GM12874 (cell line): Measurements from ENCODE around the gene ENTPD1.

Experiments
- TF ChIP-seq, protein P1 (sequence below): IDR thresholded peaks from 2 replicates; pipeline ENCODE4 v1.5.1; 2011; ENCODE audit warnings: low read depth, mild to moderate bottlenecking, control low read depth, low read length, moderate library complexity; ENCODE audit not compliant: insufficient read depth

The ENTPD1 gene

DNA sequence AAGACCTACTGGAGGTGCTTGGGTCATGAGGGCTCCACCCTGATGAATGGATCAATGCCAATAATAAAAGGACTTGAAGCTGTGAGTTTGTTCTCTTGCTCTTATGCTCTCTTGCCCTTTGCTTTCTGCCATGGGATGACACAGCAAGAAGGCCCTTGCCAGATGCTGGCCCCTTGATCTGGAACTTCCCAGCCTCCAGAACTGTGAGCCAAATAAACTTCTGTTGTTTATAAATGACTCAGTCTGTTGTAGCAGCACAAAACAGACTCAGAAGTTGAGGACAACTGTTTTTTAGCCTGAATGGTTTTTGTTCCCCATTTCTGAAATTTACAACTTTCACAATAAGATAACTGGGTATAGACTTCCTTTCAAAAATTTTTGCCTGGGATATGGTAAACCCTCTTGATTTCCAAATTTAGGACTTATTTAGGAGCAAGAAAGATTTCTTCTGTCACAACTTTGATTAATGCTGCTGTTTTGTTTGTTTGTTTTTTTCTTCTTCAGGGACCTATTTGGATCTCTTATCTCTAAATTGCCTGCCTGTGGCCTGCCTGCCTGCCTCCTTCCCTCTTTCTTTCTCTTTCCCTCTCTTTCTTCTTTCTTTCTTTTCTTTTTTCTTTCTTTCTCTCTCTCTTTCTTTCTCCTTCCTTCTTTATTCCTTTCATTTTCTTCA, 12.1 kb downstream of the ENTPD1 start:
- TF ChIP-seq, protein P1, sequence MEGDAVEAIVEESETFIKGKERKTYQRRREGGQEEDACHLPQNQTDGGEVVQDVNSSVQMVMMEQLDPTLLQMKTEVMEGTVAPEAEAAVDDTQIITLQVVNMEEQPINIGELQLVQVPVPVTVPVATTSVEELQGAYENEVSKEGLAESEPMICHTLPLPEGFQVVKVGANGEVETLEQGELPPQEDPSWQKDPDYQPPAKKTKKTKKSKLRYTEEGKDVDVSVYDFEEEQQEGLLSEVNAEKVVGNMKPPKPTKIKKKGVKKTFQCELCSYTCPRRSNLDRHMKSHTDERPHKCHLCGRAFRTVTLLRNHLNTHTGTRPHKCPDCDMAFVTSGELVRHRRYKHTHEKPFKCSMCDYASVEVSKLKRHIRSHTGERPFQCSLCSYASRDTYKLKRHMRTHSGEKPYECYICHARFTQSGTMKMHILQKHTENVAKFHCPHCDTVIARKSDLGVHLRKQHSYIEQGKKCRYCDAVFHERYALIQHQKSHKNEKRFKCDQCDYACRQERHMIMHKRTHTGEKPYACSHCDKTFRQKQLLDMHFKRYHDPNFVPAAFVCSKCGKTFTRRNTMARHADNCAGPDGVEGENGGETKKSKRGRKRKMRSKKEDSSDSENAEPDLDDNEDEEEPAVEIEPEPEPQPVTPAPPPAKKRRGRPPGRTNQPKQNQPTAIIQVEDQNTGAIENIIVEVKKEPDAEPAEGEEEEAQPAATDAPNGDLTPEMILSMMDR, result no peak

GRCh38 chr10:95770084-95770720, 14.2 kb downstream of the ENTPD1 start:
- TF ChIP-seq, protein P1, result no peak

- TF ChIP-seq, protein P1, result no peak
Observed at GRCh38 chr10:95782318-95782717, 26.4 kb downstream of the ENTPD1 start.

- TF ChIP-seq, protein P1, result no peak
Observed at GRCh38 chr10:95783741-95784140, 27.8 kb downstream of the ENTPD1 start.

DNA sequence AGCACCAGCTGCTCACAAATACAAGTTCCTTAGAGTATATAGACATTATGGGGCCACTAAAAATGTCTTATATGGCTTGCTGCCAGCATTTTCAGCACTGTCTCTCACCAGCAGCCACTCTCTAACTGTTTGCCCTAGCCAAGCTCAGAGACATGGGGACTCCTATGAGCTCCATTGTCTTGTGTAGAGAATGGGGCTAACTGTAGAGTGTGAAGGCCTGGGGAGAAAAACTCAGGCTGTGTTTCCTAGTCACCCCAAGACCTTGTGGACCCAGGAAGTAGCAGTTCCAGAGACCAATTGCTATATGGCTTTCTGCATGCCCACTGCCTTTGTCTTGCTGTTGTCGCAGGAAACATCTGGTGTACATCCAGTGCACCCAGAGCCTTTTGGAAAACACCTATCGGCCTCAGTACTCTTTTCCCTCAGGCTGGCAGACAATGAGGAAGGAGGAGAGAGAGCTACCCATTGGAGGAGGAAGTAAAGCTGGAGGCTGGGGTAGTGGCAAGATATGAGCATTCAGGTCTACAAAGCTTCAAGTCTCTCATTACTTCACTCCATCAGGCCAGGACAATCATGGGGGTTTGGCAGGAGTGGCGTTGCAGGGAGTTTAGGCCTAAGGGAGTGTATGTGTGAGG, 28.4 kb downstream of the ENTPD1 start:
- TF ChIP-seq, protein P1, result no peak

DNA sequence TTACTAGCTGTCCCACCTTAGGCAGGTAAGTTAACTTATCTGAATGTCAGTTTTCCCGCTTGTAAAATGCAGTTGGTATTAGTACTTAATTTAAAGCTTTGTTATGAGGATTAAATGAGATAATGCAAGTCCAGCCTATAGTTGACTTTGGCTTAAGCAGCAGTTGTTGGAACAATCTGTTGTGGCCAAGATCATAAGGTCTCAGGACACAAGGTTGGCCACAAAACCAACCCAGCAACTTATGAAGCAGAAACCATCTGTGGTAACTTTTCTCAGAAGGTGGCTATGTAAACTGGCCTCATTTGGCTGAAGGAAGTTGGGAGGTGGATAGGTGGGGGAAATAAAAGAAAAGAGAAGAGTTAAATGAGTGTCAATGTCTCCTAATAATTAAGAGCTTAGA, 29.4 kb downstream of the ENTPD1 start:
- TF ChIP-seq, protein P1, result no peak

GRCh38 chr10:95785942-95786669, 30.1 kb downstream of the ENTPD1 start:
- TF ChIP-seq, protein P1, result no peak
